H1 (cell line): ENCODE measurements around the gene BPIFB2. TPM values are rescaled to one million over a fixed set of nuclear protein-coding genes. Genes with fewer than 3 reads are reported as not detected.

Experiments
- CTCF ChIA-PET: fragments of 300-600 bp; sonication (Branson Sonifier 250); formaldehyde crosslinking; loops from one replicate; lab custom pipeline; 2021; ENCODE audit not compliant: partially characterized antibody; lab: Charles Lee
- POLR2A ChIA-PET: fragments of 300-600 bp; sonication (Branson Sonifier 250); formaldehyde crosslinking; loops from one replicate; lab custom pipeline; 2021; ENCODE audit warnings: inconsistent platforms; ENCODE audit not compliant: partially characterized antibody; lab: Charles Lee
- DNase-seq, 2 experiments: peaks; one replicate each; pipeline versions ENCODE4 v3.0.0 to v3.0.0-alpha.2; 2010 to 2022; ENCODE audit warnings: low spot score in 2 of 2, low read depth in 1 of 2, mixed read lengths in 1 of 2
- FAIRE-seq: peaks from 2 replicates; lab custom pipeline; 2011; peaks lifted over from hg19 to GRCh38; lab: Jason Lieb, UNC
- H2AFZ ChIP-seq: 2 replicates; pipeline ENCODE4 v1.8.1; 2012; ENCODE audit warnings: low read length, inconsistent platforms
- H2AK5ac ChIP-seq: 2 replicates; pipeline ENCODE4 v1.6.1; 2013; ENCODE audit warnings: low read depth, low read length
- H2BK120ac ChIP-seq: replicated peaks from 2 replicates; pipeline ENCODE3; 2013; ENCODE audit warnings: low read depth, low read length, inconsistent platforms
- H2BK12ac ChIP-seq: 2 replicates; pipeline ENCODE4 v1.6.1; 2013; ENCODE audit warnings: low read depth, low read length
- H2BK15ac ChIP-seq: 2 replicates; pipeline ENCODE4 v1.6.1; 2013; ENCODE audit warnings: low read length
- H2BK20ac ChIP-seq: 2 replicates; pipeline ENCODE4 v1.6.1; 2013; ENCODE audit warnings: low read length
- H2BK5ac ChIP-seq: 2 replicates; pipeline ENCODE4 v1.6.1; 2013; ENCODE audit warnings: low read depth, low read length
- H3K14ac ChIP-seq: 2 replicates; pipeline ENCODE4 v1.6.1; 2013; ENCODE audit warnings: inconsistent platforms; ENCODE audit not compliant: insufficient read length
- H3K18ac ChIP-seq: 2 replicates; pipeline ENCODE4 v1.6.1; 2013; ENCODE audit warnings: low read length; ENCODE audit errors: extremely low read depth
- H3K23ac ChIP-seq: 2 replicates; pipeline ENCODE4 v1.6.1; 2013; ENCODE audit warnings: inconsistent platforms; ENCODE audit not compliant: insufficient read length
- H3K23me2 ChIP-seq: 2 replicates; pipeline ENCODE4 v1.6.1; 2013; ENCODE audit warnings: low read depth, low read length
- H3K27ac ChIP-seq: 2 replicates; pipeline ENCODE4 v1.6.1; 2011; ENCODE audit warnings: low read depth, low read length, inconsistent platforms
- H3K27me3 ChIP-seq, 4 experiments: replicated peaks in 1 of 4; 1 replicate in 1 of 4; 2 replicates in 3 of 4; pipeline versions ENCODE4 v1.6.1 to v1.8.1; 2011 to 2013; ENCODE audit warnings: low read length in 3 of 4, mild to moderate bottlenecking in 3 of 4, inconsistent platforms in 2 of 4, mixed read lengths in 2 of 4, moderate library complexity in 1 of 4; ENCODE audit not compliant: control insufficient read depth in 3 of 4, insufficient read depth in 3 of 4; ENCODE audit errors: extremely low read depth in 1 of 4
- H3K36me3 ChIP-seq, 4 experiments: 2 replicates each; pipeline versions ENCODE4 v1.6.1 to v1.8.1; 2011 to 2013; ENCODE audit warnings: mild to moderate bottlenecking in 4 of 4, low read length in 3 of 4, moderate library complexity in 2 of 4, control low read depth in 1 of 4, inconsistent platforms in 1 of 4; ENCODE audit not compliant: insufficient read depth in 4 of 4, control insufficient read depth in 2 of 4
- H3K4ac ChIP-seq: replicated peaks from 2 replicates; pipeline ENCODE3; 2013; ENCODE audit warnings: low read length, low read depth, mixed read lengths, inconsistent platforms; ENCODE audit not compliant: insufficient read length
- H3K4me1 ChIP-seq, 4 experiments: replicated peaks in 1 of 4; 1 replicate in 1 of 4; 2 replicates in 3 of 4; pipeline versions ENCODE4 v1.6.1 to v1.8.1; 2011 to 2013; ENCODE audit warnings: low read length in 3 of 4, inconsistent platforms in 2 of 4, mixed read lengths in 1 of 4; ENCODE audit not compliant: insufficient read depth in 4 of 4, control insufficient read depth in 3 of 4
- H3K4me2 ChIP-seq, 2 experiments: 2 replicates each; pipeline versions ENCODE4 v1.6.1 to v1.8.1; 2011 to 2013; ENCODE audit warnings: low read depth in 2 of 2, low read length in 2 of 2, control low read depth in 1 of 2, inconsistent platforms in 1 of 2, mild to moderate bottlenecking in 1 of 2; ENCODE audit not compliant: insufficient read depth in 1 of 2
- H3K4me3 ChIP-seq, 4 experiments: fragments of 200-600, 300-600 bp in 1 of 4; sonication (generic), shearing (Covaris generic), sonication (Bioruptor Twin) in 1 of 4; 2 replicates each; pipeline versions ENCODE4 v1.5.1 to v1.8.1; 2011 to 2016; ENCODE audit warnings: low read length in 4 of 4, low read depth in 3 of 4, control low read depth in 2 of 4, inconsistent platforms in 2 of 4, mild to moderate bottlenecking in 2 of 4, mixed read lengths in 1 of 4, moderate library complexity in 1 of 4; ENCODE audit not compliant: insufficient read depth in 2 of 4; ENCODE audit errors: extremely low read depth in 1 of 4
- H3K56ac ChIP-seq: replicated peaks from 2 replicates; pipeline ENCODE3; 2013; ENCODE audit warnings: low read depth, mild to moderate bottlenecking, mixed read lengths, low read length, inconsistent platforms; ENCODE audit not compliant: insufficient read length
- H3K79me1 ChIP-seq: 2 replicates; pipeline ENCODE4 v1.6.1; 2013; ENCODE audit warnings: low read depth, low read length, control low read depth
- H3K79me2 ChIP-seq, 2 experiments: 2 replicates each; pipeline versions ENCODE4 v1.6.1 to v1.8.1; 2012 to 2013; ENCODE audit warnings: low read length in 2 of 2, mild to moderate bottlenecking in 2 of 2, inconsistent platforms in 1 of 2; ENCODE audit not compliant: insufficient read depth in 2 of 2, control insufficient read depth in 1 of 2
- H3K9ac ChIP-seq, 4 experiments: replicated peaks in 1 of 4; 1 replicate in 1 of 4; 2 replicates in 3 of 4; pipeline versions ENCODE4 v1.6.1 to v1.8.1; 2011 to 2013; ENCODE audit warnings: low read depth in 3 of 4, low read length in 3 of 4, control low read depth in 2 of 4, mild to moderate bottlenecking in 2 of 4, moderate library complexity in 2 of 4, inconsistent platforms in 1 of 4; ENCODE audit errors: extremely low read depth in 1 of 4
- H3K9me3 ChIP-seq, 2 experiments: 2 replicates each; pipeline versions ENCODE4 v1.6.1 to v1.8.1; 2012 to 2013; ENCODE audit warnings: mild to moderate bottlenecking in 2 of 2, moderate library complexity in 2 of 2, control low read depth in 1 of 2, inconsistent platforms in 1 of 2, low read depth in 1 of 2, low read length in 1 of 2, mixed read lengths in 1 of 2; ENCODE audit not compliant: insufficient read depth in 2 of 2
- H4K20me1 ChIP-seq, 2 experiments: replicated peaks in 1 of 2; 2 replicates each; pipeline versions ENCODE3 to v1.8.1; 2011 to 2013; ENCODE audit warnings: inconsistent platforms in 2 of 2, low read length in 2 of 2, mild to moderate bottlenecking in 1 of 2; ENCODE audit not compliant: insufficient read depth in 2 of 2, control insufficient read depth in 1 of 2
- H4K5ac ChIP-seq: 2 replicates; pipeline ENCODE4 v1.6.1; 2013; ENCODE audit warnings: low read length, low read depth, mixed read lengths, inconsistent platforms; ENCODE audit not compliant: insufficient read length
- H4K8ac ChIP-seq: 2 replicates; pipeline ENCODE4 v1.8.0; 2013; ENCODE audit warnings: mild to moderate bottlenecking, moderate library complexity, low read length, inconsistent platforms; ENCODE audit not compliant: insufficient read depth; ENCODE audit errors: extremely low read depth
- H4K91ac ChIP-seq: replicated peaks from 2 replicates; pipeline ENCODE3; 2013; ENCODE audit warnings: low read length, mixed read lengths, inconsistent platforms; ENCODE audit not compliant: insufficient read length
- BCL11A ChIP-seq, 2 experiments: IDR thresholded peaks; one replicate each; pipeline ENCODE4 v1.6.1; 2011; ENCODE audit warnings: low read depth in 2 of 2, low read length in 2 of 2, mild to moderate bottlenecking in 2 of 2
- BRCA1 ChIP-seq: IDR thresholded peaks from 2 replicates; pipeline ENCODE4 v1.6.1; 2012; ENCODE audit warnings: low read depth, low read length, improper control_type of control experiment
- CBX5 ChIP-seq: fragments of 300-800, 300-1000 bp; sonication (generic); IDR thresholded peaks from 2 replicates; pipeline ENCODE4 v1.7.1; 2016; ENCODE audit warnings: antibody characterized with exemption, low read length, low read depth
- CEBPB ChIP-seq: IDR thresholded peaks from 2 replicates; pipeline ENCODE4 v1.6.1; 2012; ENCODE audit warnings: low read depth, low read length
- CHD1 ChIP-seq: IDR thresholded peaks from 2 replicates; pipeline ENCODE4 v1.6.1; 2012; ENCODE audit warnings: low read depth, low read length, improper control_type of control experiment
- EP300 ChIP-seq, 2 experiments: IDR thresholded peaks; 1 replicate in 1 of 2; 2 replicates in 1 of 2; pipeline ENCODE4 v1.6.1; 2011 to 2012; ENCODE audit warnings: low read depth in 2 of 2, low read length in 2 of 2, mild to moderate bottlenecking in 2 of 2, borderline replicate concordance in 1 of 2, inconsistent platforms in 1 of 2, moderate library complexity in 1 of 2
- JUN ChIP-seq: IDR thresholded peaks from 2 replicates; pipeline ENCODE4 v1.6.1; 2011; ENCODE audit warnings: low read depth, mild to moderate bottlenecking, improper control_type of control experiment, low read length
- KDM1A ChIP-seq: fragments of 200-600, 300-600 bp; sonication (generic); IDR thresholded peaks from 2 replicates; pipeline ENCODE4 v1.7.1; 2016; ENCODE audit warnings: mild to moderate bottlenecking, low read length, borderline replicate concordance
- RXRA ChIP-seq: IDR thresholded peaks from 2 replicates; pipeline ENCODE4 v1.6.1; 2011; ENCODE audit warnings: low read depth, mild to moderate bottlenecking, low read length, moderate library complexity; ENCODE audit not compliant: insufficient read depth
- SIN3A ChIP-seq, 2 experiments: IDR thresholded peaks in 1 of 2; conservative IDR thresholded peaks in 1 of 2; 2 replicates each; pipeline ENCODE4 v1.6.1; 2011 to 2012; ENCODE audit warnings: low read length in 2 of 2, improper control_type of control experiment in 1 of 2, low read depth in 1 of 2, mild to moderate bottlenecking in 1 of 2
- SIRT6 ChIP-seq: IDR thresholded peaks from one replicate; pipeline ENCODE4 v1.7.1; 2012; ENCODE audit warnings: low read length, inconsistent platforms
- SP1 ChIP-seq: IDR thresholded peaks from 2 replicates; pipeline ENCODE4 v1.6.1; 2011; ENCODE audit warnings: low read depth, low read length
- SP2 ChIP-seq: IDR thresholded peaks from 2 replicates; pipeline ENCODE4 v1.6.1; 2012; ENCODE audit warnings: mild to moderate bottlenecking, low read length, inconsistent platforms
- SUZ12 ChIP-seq: fragments of 200-600 bp; sonication (generic); IDR thresholded peaks from 2 replicates; pipeline ENCODE4 v1.6.1; 2012; ENCODE audit warnings: mild to moderate bottlenecking, inconsistent platforms, low read length, moderate library complexity, mixed read lengths
- YY1 ChIP-seq: IDR thresholded peaks from 2 replicates; pipeline ENCODE4 v1.6.1; 2011; ENCODE audit warnings: low read depth, mild to moderate bottlenecking, low read length
- WGBS, 2 experiments: shearing (Covaris generic) in 1 of 2; methylation state at CpG; one replicate each; pipeline versions ENCODE4 v1.1.6 to v1.1.7; 2013 to 2015; ENCODE audit warnings: low lambda C conversion rate in 2 of 2, mixed read lengths in 2 of 2, inconsistent platforms in 1 of 2, low coverage in 1 of 2, missing lambda C conversion rate in 1 of 2; ENCODE audit not compliant: insufficient replicate concordance in 2 of 2, insufficient coverage in 1 of 2, insufficient read length in 1 of 2; ENCODE audit errors: extremely low coverage in 1 of 2, missing lambda C conversion rate in 1 of 2; 5-methylcytosine and 5-hydroxymethylcytosine counted together
- polyA plus RNA-seq, 7 experiments: library from polyadenylated mRNA; depleted of rRNA in 3 of 7; stranded (reverse) in 5 of 7; unstranded in 2 of 7; fragments of >200 nt in 5 of 7; fragments of 200-250 nt in 2 of 7; gene quantifications; 1 replicate in 5 of 7; 2 replicates in 1 of 7; 4 replicates in 1 of 7; pipeline versions ENCODE4 v1.2.1 to v1.2.3, GENCODE V29; 2011 to 2013; ENCODE audit warnings: missing spikeins in 2 of 7, mixed read lengths in 2 of 7
- total RNA-seq: library from RNA; stranded (reverse); fragmentation: NEBNext Ultra II Directional; extraction: Animal tissue kit (Norgen Biotek cat#: 25700); gene quantifications from 2 replicates; pipeline ENCODE4 v1.2.1, GENCODE V29; 2021

BPIFB2 gene
- total and polyA plus RNA-seq, 2 of the 8 experiments (the other 6 are each of a cell fraction or from before 2014, with no cell fraction given): not detected

DNA sequence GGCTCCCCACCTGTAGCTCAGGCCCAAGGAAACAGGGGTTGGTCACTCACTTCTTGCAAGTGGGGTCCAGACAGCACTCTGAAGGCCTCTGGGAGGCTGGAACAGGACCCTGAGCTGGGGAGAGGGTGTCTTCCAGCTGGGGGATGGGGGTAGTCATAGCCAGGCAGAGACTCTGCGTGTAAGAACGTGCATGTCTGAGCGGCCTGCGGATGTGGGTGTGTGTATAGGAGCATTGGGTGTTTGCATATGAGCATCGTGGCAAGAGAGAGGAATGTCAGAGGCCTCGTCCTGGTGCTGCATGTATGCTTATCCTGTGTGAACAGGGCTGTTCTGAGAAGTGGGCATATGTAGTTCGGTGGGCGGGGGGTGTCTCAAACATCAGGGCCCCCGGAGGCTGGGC is 58.3 kb downstream of the BPIFB2 start:
- no peaks in the 10 kb centered on the region for H3K36me3 ChIP-seq
- H2BK5ac ChIP-seq: no peak overlapping the region
- H4K8ac ChIP-seq: no peak overlapping the region; the same call in 1 of the 2 replicates
- no peak overlapping the region for H4K5ac ChIP-seq
- H3K4ac ChIP-seq: no peak overlapping the region
- H3K56ac ChIP-seq: no peak overlapping the region
- H3K27ac ChIP-seq: no peak overlapping the region
- H3K23ac ChIP-seq: no peak overlapping the region
- no peaks in the 10 kb centered on the region for H3K79me1 ChIP-seq
- no peak overlapping the region for H2BK120ac ChIP-seq
- H2AFZ ChIP-seq: no peak overlapping the region
- no peak overlapping the region for H3K4me2 ChIP-seq
- POLR2A ChIA-PET: no interaction called here
- 76% methylated on average over 9 of the region's 9 CpGs; no CpG with 5 or more reads in 1 of the 2 experiments for WGBS, 2 experiments
- H2BK15ac ChIP-seq: no peak overlapping the region
- no peak overlapping the region for H3K14ac ChIP-seq
- no peaks in the 10 kb centered on the region for H3K9me3 ChIP-seq
- H3K4me3 ChIP-seq: no peak overlapping the region
- H3K4me1 ChIP-seq: no peaks in the 10 kb centered on the region
- H3K79me2 ChIP-seq: no peaks in the 10 kb centered on the region
- no peak overlapping the region for H4K91ac ChIP-seq
- no peaks in the 10 kb centered on the region for H4K20me1 ChIP-seq
- no peak for DNase-seq
- H2BK20ac ChIP-seq: no peak overlapping the region
- no peak overlapping the region for H3K9ac ChIP-seq
- no peak for FAIRE-seq
- TF ChIP-seq BCL11A (IDR thresholded peaks at IDR 0.05; ENCODE audit: low read depth in 2 of 2, low read length in 2 of 2) (no peak), RXRA (no peak), EP300 (IDR thresholded peaks at IDR 0.05; ENCODE audit: borderline replicate concordance in 1 of 2, low read depth in 2 of 2, low read length in 2 of 2) (no peak), SIRT6 (no peak), CEBPB (no peak), SP2 (no peak), JUN (no peak), SP1 (no peak), CHD1 (no peak), KDM1A (no peak), CBX5 (no peak), SUZ12 (no peak), YY1 (no peak), BRCA1 (no peak), SIN3A (conservative IDR thresholded peaks at IDR 0.05 in 1 of 2, IDR thresholded peaks at IDR 0.05 in 1 of 2; ENCODE audit: low read depth in 1 of 2, low read length in 2 of 2) (no peak)
- no peak overlapping the region for H2AK5ac ChIP-seq
- H3K23me2 ChIP-seq: no peaks in the 10 kb centered on the region
- CTCF ChIA-PET: no interaction called here
- H3K27me3 ChIP-seq: no peaks in the 10 kb centered on the region
- H2BK12ac ChIP-seq: no peak overlapping the region
- H3K18ac ChIP-seq: no peak overlapping the region
